ENCODE data around the gene ZNF516.
A peak's percentile ranks its signal among the peaks of the same experiment; 100 is the strongest.

ZNF516 gene

GRCh38 chr18:76419811-76420210, 75.2 kb downstream of the ZNF516 start:
- no peak for DNase-seq

DNA sequence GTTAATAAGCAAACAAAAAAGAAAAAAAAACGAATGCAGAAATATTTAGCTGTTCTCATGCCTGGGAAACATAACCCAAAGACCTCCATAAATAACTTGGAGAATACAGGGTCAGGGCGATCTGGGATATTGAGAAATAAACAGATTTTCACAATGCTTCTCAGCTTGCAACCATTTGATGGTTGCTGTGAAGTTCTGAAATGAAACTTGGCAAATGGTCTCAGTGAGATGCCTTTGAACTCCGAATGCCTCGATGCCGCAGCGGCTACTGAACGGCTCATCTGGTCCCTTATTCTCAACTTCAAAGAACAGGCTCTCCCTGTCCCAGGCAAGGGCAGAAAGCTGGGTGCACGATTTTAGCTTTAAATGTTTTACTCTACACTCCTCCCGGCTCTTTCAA, 78.1 kb downstream of the ZNF516 start:
- no peak for DNase-seq

DNA sequence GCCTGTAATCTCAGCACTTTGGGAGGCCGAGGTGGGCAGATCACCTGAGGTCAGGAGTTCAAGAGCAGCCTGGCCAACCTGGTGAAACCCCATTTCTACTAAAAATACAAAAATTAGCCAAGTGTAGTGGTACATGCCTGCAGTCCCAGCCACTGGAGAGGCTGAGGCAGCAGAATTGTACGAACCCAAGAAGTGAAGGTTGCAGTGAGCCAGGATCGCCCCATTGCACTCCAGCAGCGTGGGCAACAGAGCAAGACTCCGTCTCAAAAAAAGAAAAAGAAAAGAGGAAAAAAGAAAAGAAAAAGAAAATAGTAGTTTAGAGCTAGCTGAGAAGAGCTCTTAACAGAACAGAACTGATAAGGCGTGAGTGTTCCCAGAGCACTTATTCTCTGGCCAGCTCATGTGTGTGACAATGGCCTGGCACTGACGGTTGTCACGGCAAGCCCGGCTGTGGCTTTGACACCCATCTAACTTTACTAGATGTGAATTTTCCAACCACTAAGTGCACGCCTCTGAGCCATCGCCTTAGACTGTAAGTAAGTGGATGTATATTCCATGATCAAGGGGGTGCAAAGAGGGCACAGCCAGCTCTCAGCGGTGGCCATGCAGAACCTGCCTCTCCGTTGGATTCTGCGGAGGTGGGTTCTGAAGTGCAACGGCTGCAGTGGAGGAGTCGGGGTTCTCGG, 80.0 kb downstream of the ZNF516 start:
- DNase-seq, result no peak

GRCh38 chr18:76412818-76413565, 82.0 kb downstream of the ZNF516 start:
- DNase-seq, result no peak

- DNase-seq, result no peak
Measured at GRCh38 chr18:76412010-76412817, 82.8 kb downstream of the ZNF516 start.

DNA sequence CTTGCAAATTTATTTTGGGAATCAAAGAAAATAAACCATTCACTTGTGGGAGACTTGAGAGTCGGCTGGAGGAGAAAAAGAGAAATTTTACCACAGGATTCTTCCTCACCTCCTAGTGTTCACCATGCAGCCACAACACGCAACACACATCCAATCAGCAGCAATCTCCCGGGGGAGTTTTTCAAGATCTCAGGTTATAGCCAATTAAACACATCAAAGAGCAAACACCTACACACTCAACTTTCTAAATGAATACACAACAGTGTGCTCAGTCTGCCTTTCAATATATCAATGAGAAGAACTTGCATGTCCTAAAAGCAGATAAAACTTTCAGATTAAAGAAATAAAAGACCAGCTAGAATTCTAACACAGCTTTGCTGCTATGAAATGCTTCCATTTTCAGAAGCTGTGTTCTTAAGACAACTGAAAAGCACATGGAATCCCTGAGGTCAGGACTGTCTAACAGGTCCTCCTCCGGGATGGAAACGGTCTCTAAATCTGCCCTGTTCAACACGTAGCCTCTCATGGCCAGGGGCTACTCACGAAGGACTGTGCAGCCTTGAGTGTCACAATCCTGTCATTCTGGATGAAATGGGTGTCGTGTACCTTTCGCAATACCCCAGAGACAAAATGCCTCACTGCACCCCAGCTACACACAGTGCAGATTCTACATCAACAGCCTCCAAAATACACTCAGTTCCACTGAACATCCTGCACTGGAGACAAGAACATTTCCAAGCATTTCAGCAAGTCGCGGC, 84.2 kb downstream of the ZNF516 start:
- no peak for DNase-seq

- no peak for DNase-seq
Measured at GRCh38 chr18:76410033-76410432, 85.0 kb downstream of the ZNF516 start.

DNA sequence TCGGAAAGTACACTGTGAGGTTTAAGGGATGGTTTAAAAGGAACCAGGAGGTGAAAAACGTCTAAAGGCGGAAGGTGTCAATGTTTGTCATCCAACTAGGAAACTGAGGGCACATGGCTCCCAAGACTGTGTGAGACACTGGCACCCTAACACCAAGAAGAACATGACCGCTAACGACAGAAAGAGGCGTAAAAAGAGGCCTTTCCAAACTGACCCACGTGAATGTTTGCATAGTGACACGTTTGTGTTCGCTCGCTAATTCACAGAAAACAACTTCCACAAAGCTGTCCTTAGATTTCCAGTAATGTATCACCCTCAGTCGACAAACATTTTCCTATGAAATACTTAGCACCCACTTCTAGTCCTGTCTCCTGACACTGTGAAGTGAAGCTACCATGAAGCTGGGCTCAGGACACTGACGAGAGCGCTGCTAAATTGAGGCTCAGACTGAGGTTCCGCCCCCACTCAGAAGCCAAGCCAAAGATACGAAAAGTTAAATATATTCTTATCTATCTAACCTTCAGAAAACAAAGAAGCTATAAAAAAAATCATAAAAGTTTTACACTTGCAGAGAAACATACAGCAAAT, 86.5 kb downstream of the ZNF516 start:
- DNase-seq, result no peak

- no peak for DNase-seq
Measured at GRCh38 chr18:76407681-76408080, 87.4 kb downstream of the ZNF516 start.

GRCh38 chr18:76406791-76407190, 88.3 kb downstream of the ZNF516 start:
- DNase-seq, result no peak

- DNase-seq, result peak; percentile 41
Measured at GRCh38 chr18:76405681-76406356, 89.2 kb downstream of the ZNF516 start.

DNA sequence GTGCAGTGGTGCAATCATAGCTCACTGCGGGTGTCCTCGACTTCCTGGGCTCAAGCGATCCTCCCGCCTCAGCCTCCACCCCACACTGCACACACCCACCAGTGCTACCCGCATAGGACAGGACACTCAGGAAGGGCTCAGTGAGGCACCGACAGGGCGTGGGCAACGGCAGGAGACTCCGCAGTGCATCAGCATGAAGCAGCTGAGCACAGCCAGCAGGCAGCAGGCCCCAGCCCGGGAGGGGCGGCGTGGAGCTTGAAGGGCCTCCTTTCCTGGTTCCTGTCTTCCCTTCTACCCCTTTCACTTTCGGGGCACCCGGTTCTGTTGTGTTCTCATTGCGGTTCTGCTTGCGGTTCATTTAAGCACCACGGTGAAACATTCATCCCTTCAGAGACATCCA, 89.8 kb downstream of the ZNF516 start:
- no peak for DNase-seq

DNA sequence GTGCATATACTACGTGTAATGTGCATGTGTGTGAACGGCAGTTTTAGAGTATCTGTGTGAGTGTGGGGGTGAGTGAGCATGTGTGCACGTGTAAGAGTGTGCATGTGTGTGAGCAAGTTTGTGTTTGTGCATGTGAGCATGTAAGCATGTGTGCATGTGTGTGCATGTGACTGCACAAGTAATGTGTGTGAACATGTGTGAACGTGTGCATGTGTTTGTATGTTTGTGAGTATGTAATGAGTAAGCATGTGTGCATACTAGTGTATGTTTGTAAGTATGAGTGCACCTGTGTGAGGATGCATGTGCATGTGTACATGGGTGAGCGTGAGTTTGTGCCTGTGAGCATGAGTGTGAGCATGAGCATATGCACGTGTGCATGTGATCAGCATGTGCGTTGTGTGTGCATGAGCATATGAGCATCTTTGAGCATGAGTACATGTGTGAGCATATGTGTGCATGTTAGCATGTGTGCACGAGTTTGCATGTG, 90.7 kb downstream of the ZNF516 start:
- DNase-seq, result no peak

- peak; percentile 39 for DNase-seq
Measured at GRCh38 chr18:76402026-76402990, 92.7 kb downstream of the ZNF516 start.

DNA sequence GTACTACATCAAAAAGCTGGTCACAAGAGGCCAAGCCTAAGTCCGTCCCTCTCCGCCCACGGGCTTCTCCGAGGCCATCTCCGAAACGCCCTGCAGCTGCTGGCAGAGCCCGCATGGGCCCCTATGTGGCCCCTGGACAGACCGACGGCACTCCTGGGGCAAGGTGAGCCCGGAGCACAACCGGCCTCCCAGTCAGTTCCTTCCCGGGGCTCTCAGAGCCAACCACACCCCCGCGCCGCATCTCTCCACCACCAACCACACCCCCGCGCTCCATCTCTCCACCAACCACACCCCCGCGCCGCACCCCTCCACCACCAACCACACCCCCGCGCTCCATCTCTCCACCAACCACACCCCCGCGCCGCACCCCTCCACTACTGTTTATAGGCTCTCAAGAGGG, 93.5 kb downstream of the ZNF516 start:
- peak; percentile 39 for DNase-seq

- DNase-seq, result no peak
Measured at GRCh38 chr18:76399613-76400391, 95.2 kb downstream of the ZNF516 start.

DNA sequence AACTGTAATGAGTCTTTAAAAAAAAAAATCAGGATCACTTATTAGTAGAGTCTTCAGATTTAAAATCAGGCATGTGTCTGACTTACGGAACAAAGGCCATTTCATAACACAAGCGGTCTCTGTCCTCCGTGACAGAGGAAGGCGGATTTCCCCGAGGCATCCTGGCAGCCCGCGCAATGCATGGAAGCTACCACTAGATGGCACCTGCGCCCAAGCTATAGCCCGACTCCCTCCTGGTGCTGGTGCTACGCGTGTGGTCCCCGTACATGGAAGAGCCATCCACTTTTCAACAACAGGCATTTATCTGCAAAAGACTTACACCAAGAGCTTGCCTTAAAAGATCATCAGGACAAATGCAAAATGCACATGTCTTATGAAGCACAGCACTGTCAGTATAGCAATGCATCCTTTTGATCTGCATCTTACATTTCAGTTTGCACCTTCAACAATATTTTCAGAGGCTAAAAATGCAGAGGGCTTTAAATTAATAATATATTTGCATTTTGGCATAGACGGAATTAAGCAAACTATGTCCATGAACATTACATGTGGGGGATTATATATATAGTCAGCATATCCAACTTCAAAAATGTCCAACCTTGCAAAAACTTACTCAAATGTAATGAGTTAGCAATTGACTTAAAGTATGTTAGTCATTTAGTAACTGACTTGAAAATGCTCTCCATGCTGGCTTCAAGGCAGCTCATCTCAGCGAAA, 96.0 kb downstream of the ZNF516 start:
- DNase-seq, result peak; percentile 87

GRCh38 chr18:76398295-76398694, 96.7 kb downstream of the ZNF516 start:
- no peak for DNase-seq

GRCh38 chr18:76397631-76398030, 97.4 kb downstream of the ZNF516 start:
- DNase-seq, result no peak
